Heart left ventricle (tissue), 13 donors: Measurements from ENCODE around the gene EHMT1.

Experiments used
- CTCF ChIP-seq, 12 donors: fragments of 200-600 bp; sonication (generic) in 4 of 12; IDR thresholded peaks; one replicate each; pipeline versions ENCODE4 v1.5.0 to v1.8.0; 2018 to 2022; ENCODE audit warnings: antibody characterized with exemption in 12 of 12, mild to moderate bottlenecking in 5 of 12
- POLR2A ChIP-seq, 2 donors: fragments of 450-650 bp; IDR thresholded peaks; one replicate each; pipeline ENCODE4 v1.6.1; 2017; ENCODE audit warnings: antibody characterized with exemption in 2 of 2, mild to moderate bottlenecking in 2 of 2, moderate library complexity in 2 of 2
- donor health status: ischemic (EF 13 %, LVEDD 7.1; RV severe dilation, severe dysfunction).
- donor health status: DM: no; HTN: yes; CAD: no.
- donor health status: DM: no; HTN: no; CAD: no.
- donor health status: ischemic (EF 25% LVEDD 6.9; RV normal size, moderate dysfunction).
- donor health status: ischemic (EF 25% LVEDD 5.7; RV mildly dilated, moderate dysfunction).
- donor health status: ischemic (EF 35%, LVEDD 5.7; RV mildly dilated, moderate dysfunction).
- donor health status: nonischemic (EF 11% LVEDD 7.7; RV severe dilation, severe dysfunction).
- donor health status: DM: yes; HTN: yes; CAD: no.
- donor health status: PGD.
- donor health status: ischemic (EF 29% LVEDD 5.4; RV normal size, mild dysfunction).
- donor health status: nonischemic (EF 23%, LVEDD 6.1; RV moderate dilation, normal function).

DNA sequence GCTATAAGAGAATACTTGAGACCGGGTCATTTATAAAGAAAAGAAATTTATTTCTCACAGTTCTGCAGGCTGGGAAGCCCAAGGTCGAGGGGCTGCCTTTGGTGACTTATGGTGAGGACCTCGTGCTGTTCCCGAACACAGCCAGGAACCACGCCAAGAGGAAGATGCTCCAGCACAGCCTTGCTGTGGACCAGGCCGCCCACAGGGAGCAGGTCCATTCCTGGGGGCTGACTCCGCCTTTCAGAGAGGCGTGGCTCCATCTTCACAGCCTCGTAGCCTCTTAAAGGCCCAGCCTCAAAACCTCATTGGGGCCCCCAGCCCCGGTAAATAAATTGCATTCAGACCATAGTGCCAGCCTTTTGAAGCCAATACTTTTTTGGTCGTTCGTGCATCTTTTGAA, 165.2 kb downstream of the EHMT1 start:
- no peak for TF ChIP-seq CTCF (IDR thresholded peaks at IDR 0.05)
- no peak for TF ChIP-seq POLR2A (IDR thresholded peaks at IDR 0.05)
